ENCODE results near the gene TSR2.

GRCh38 chrX:54494166-54494988 lies 54.2 kb downstream of the TSR2 start:
- TF ChIP-seq GATA2 (IDR thresholded peaks at IDR 0.05; ENCODE audit: insufficient read depth, insufficient read length, low read depth, low read length) = no peak
- no peak for TF ChIP-seq POLR2AphosphoS5 (IDR thresholded peaks at IDR 0.05; ENCODE audit: insufficient read depth, low read depth, low read length)
- TF ChIP-seq, protein P1, sequence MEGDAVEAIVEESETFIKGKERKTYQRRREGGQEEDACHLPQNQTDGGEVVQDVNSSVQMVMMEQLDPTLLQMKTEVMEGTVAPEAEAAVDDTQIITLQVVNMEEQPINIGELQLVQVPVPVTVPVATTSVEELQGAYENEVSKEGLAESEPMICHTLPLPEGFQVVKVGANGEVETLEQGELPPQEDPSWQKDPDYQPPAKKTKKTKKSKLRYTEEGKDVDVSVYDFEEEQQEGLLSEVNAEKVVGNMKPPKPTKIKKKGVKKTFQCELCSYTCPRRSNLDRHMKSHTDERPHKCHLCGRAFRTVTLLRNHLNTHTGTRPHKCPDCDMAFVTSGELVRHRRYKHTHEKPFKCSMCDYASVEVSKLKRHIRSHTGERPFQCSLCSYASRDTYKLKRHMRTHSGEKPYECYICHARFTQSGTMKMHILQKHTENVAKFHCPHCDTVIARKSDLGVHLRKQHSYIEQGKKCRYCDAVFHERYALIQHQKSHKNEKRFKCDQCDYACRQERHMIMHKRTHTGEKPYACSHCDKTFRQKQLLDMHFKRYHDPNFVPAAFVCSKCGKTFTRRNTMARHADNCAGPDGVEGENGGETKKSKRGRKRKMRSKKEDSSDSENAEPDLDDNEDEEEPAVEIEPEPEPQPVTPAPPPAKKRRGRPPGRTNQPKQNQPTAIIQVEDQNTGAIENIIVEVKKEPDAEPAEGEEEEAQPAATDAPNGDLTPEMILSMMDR (IDR thresholded peaks at IDR 0.05; ENCODE audit: extremely low read depth in 1 of 2, insufficient read depth in 1 of 2, low read depth in 1 of 2, low read length in 2 of 2) = no peak
- TF ChIP-seq FOS (IDR thresholded peaks at IDR 0.05; ENCODE audit: borderline replicate concordance, insufficient read depth, low read length) = no peak
- TF ChIP-seq POLR2A (IDR thresholded peaks at IDR 0.05; ENCODE audit: low read depth, low read length) = no peak
- TF ChIP-seq EZH2 (IDR thresholded peaks at IDR 0.05; ENCODE audit: borderline replicate concordance, low read depth, low read length, severe bottlenecking) = no peak
- TF ChIP-seq MAX (IDR thresholded peaks at IDR 0.05; ENCODE audit: insufficient read depth, insufficient read length) = no peak
- no peak for TF ChIP-seq JUN (IDR thresholded peaks at IDR 0.05; ENCODE audit: borderline replicate concordance, insufficient read depth, insufficient read length, low read depth)

Data from endothelial cell of umbilical vein (primary cell).